Measurements from ENCODE around the gene POLDIP3.

DNA sequence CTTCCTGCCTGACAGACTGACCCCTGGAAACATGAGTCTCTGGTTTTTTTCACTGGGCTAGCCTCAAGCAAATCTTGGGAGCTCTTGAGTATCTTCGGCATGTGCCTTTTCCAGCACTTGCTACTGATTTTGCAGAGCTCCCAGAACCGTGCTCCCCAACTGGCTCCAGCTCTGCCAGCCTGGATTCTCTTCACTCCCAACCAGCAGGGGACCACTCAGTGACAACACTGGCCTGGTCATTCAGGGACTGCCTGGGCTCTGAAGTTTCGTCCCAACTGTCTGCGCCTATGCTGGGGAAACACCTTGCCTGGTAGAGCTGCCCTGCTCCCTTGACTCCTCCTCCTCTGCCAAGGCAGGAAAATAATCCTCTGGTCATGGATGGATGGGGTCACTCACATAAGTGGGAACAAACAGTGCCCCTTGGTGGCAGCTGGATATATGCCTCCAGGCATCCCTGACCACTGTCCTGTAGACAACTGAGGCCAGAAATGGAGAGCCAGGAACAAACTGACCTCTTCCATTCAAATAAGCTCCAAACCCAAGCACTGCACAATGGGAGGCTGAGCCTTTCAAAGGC lies 30.2 kb downstream of the POLDIP3 start:
- TF ChIP-seq JUN (IDR thresholded peaks at IDR 0.05; ENCODE audit: borderline replicate concordance, insufficient read depth, insufficient read length, low read depth): no peak
- no peak for TF ChIP-seq MYC (IDR thresholded peaks at IDR 0.05; ENCODE audit: low read depth, low read length)
- no peak for TF ChIP-seq POLR2A (IDR thresholded peaks at IDR 0.05; ENCODE audit: low read depth, low read length)
- TF ChIP-seq, protein P1, sequence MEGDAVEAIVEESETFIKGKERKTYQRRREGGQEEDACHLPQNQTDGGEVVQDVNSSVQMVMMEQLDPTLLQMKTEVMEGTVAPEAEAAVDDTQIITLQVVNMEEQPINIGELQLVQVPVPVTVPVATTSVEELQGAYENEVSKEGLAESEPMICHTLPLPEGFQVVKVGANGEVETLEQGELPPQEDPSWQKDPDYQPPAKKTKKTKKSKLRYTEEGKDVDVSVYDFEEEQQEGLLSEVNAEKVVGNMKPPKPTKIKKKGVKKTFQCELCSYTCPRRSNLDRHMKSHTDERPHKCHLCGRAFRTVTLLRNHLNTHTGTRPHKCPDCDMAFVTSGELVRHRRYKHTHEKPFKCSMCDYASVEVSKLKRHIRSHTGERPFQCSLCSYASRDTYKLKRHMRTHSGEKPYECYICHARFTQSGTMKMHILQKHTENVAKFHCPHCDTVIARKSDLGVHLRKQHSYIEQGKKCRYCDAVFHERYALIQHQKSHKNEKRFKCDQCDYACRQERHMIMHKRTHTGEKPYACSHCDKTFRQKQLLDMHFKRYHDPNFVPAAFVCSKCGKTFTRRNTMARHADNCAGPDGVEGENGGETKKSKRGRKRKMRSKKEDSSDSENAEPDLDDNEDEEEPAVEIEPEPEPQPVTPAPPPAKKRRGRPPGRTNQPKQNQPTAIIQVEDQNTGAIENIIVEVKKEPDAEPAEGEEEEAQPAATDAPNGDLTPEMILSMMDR (IDR thresholded peaks at IDR 0.05; ENCODE audit: extremely low read depth in 1 of 2, insufficient read depth in 1 of 2, low read depth in 1 of 2, low read length in 2 of 2): no peak
- no peak for TF ChIP-seq POLR2AphosphoS5 (IDR thresholded peaks at IDR 0.05; ENCODE audit: insufficient read depth, low read depth, low read length)
- TF ChIP-seq GATA2 (IDR thresholded peaks at IDR 0.05; ENCODE audit: insufficient read depth, insufficient read length, low read depth, low read length): no peak
- TF ChIP-seq EZH2 (IDR thresholded peaks at IDR 0.05; ENCODE audit: borderline replicate concordance, low read depth, low read length, severe bottlenecking): no peak
